ENCODE results near the gene SPEN. TPM values are rescaled to one million over a fixed set of nuclear protein-coding genes. Genes with fewer than 3 reads are reported as not detected.

The SPEN gene
- total and polyA plus RNA-seq, 2 of the 13 experiments (the other 11 are each of a cell fraction or from before 2014, with no cell fraction given): 4.8 to 14.0 TPM

DNA sequence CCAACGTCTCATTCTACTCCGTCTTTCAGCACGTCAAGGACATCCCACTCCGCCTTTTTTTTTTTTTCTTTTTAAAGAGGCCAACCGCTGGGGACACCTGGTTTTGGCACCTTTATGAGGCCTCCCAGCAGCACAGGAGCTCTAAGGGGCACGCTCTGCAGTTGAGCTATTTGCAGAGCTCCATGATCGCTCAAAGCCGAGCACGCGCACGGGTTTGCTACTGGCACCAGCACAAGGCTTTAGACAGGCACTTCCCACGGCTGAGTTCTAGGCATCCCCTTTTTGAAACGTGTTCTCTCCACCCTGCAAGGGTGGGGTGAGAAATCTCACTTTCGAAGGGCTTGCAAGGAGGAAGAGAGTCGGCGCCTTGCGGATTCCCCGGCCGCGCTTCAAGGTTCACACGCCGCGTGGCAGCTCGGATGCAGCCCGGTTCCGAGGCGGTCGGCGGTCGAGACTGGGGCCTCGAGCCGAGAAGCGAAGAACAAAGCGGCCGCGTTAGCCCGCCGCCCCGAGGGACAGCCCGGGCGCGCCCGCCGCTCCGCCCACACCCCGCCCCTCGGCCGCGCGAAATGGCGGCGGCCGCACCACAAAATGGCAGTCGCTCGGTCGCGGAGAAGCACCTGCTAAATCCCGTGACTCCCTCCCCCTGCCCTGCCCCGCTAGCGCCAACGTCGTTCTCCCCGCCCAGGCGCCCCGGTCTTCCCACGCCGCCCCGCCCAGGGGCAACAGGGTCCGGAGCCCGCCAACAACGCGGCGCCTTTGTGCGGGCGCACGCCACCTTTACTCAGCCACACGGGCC lies 12.9 kb upstream of the SPEN start (continued):
- TF ChIP-seq, protein P1, sequence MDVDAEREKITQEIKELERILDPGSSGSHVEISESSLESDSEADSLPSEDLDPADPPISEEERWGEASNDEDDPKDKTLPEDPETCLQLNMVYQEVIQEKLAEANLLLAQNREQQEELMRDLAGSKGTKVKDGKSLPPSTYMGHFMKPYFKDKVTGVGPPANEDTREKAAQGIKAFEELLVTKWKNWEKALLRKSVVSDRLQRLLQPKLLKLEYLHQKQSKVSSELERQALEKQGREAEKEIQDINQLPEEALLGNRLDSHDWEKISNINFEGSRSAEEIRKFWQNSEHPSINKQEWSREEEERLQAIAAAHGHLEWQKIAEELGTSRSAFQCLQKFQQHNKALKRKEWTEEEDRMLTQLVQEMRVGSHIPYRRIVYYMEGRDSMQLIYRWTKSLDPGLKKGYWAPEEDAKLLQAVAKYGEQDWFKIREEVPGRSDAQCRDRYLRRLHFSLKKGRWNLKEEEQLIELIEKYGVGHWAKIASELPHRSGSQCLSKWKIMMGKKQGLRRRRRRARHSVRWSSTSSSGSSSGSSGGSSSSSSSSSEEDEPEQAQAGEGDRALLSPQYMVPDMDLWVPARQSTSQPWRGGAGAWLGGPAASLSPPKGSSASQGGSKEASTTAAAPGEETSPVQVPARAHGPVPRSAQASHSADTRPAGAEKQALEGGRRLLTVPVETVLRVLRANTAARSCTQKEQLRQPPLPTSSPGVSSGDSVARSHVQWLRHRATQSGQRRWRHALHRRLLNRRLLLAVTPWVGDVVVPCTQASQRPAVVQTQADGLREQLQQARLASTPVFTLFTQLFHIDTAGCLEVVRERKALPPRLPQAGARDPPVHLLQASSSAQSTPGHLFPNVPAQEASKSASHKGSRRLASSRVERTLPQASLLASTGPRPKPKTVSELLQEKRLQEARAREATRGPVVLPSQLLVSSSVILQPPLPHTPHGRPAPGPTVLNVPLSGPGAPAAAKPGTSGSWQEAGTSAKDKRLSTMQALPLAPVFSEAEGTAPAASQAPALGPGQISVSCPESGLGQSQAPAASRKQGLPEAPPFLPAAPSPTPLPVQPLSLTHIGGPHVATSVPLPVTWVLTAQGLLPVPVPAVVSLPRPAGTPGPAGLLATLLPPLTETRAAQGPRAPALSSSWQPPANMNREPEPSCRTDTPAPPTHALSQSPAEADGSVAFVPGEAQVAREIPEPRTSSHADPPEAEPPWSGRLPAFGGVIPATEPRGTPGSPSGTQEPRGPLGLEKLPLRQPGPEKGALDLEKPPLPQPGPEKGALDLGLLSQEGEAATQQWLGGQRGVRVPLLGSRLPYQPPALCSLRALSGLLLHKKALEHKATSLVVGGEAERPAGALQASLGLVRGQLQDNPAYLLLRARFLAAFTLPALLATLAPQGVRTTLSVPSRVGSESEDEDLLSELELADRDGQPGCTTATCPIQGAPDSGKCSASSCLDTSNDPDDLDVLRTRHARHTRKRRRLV (CRISPR knock-in tag; IDR thresholded peaks at IDR 0.05): no peak
- TF ChIP-seq, protein P2, sequence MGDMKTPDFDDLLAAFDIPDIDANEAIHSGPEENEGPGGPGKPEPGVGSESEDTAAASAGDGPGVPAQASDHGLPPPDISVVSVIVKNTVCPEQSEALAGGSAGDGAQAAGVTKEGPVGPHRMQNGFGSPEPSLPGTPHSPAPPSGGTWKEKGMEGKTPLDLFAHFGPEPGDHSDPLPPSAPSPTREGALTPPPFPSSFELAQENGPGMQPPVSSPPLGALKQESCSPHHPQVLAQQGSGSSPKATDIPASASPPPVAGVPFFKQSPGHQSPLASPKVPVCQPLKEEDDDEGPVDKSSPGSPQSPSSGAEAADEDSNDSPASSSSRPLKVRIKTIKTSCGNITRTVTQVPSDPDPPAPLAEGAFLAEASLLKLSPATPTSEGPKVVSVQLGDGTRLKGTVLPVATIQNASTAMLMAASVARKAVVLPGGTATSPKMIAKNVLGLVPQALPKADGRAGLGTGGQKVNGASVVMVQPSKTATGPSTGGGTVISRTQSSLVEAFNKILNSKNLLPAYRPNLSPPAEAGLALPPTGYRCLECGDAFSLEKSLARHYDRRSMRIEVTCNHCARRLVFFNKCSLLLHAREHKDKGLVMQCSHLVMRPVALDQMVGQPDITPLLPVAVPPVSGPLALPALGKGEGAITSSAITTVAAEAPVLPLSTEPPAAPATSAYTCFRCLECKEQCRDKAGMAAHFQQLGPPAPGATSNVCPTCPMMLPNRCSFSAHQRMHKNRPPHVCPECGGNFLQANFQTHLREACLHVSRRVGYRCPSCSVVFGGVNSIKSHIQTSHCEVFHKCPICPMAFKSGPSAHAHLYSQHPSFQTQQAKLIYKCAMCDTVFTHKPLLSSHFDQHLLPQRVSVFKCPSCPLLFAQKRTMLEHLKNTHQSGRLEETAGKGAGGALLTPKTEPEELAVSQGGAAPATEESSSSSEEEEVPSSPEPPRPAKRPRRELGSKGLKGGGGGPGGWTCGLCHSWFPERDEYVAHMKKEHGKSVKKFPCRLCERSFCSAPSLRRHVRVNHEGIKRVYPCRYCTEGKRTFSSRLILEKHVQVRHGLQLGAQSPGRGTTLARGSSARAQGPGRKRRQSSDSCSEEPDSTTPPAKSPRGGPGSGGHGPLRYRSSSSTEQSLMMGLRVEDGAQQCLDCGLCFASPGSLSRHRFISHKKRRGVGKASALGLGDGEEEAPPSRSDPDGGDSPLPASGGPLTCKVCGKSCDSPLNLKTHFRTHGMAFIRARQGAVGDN (CRISPR knock-in tag; IDR thresholded peaks at IDR 0.05): peak; percentile 86
- no peak for TF ChIP-seq ZBTB8A (CRISPR knock-in tag; IDR thresholded peaks at IDR 0.05; ENCODE audit: borderline replicate concordance, low read depth)
- 0 out of 2 replicates have a peak, but pooled peaks have one; percentile 36 for TF ChIP-seq KMT2B (CRISPR knock-in tag; IDR thresholded peaks at IDR 0.05)
- TF ChIP-seq, protein P3, sequence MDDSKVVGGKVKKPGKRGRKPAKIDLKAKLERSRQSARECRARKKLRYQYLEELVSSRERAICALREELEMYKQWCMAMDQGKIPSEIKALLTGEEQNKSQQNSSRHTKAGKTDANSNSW (CRISPR knock-in tag; IDR thresholded peaks at IDR 0.05; ENCODE audit: borderline replicate concordance): peak; percentile 74; the same call in 1 of the 2 replicates
- no peak for TF ChIP-seq ZKSCAN8 (CRISPR knock-in tag; IDR thresholded peaks at IDR 0.05; ENCODE audit: borderline replicate concordance)
- peak; percentile 81 for TF ChIP-seq THAP11 (CRISPR knock-in tag; IDR thresholded peaks at IDR 0.05)
- TF ChIP-seq PHB2 (IDR thresholded peaks at IDR 0.05; ENCODE audit: partially characterized antibody): no peak
- TF ChIP-seq, protein P4, sequence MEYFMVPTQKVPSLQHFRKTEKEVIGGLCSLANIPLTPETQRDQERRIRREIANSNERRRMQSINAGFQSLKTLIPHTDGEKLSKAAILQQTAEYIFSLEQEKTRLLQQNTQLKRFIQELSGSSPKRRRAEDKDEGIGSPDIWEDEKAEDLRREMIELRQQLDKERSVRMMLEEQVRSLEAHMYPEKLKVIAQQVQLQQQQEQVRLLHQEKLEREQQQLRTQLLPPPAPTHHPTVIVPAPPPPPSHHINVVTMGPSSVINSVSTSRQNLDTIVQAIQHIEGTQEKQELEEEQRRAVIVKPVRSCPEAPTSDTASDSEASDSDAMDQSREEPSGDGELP (IDR thresholded peaks at IDR 0.05; ENCODE audit: borderline replicate concordance, low read depth): peak; percentile 30; the same call in 1 of the 2 replicates
- TF ChIP-seq ZNF746 (CRISPR knock-in tag; IDR thresholded peaks at IDR 0.05): no peak
- no peak for TF ChIP-seq CENPX (CRISPR knock-in tag; IDR thresholded peaks at IDR 0.05)
- TF ChIP-seq HNRNPK (IDR thresholded peaks at IDR 0.05; ENCODE audit: low read depth, low read length, poor library complexity, severe bottlenecking): peak; percentile 67
- TF ChIP-seq TBL1XR1 (IDR thresholded peaks at IDR 0.05; ENCODE audit: borderline replicate concordance, low read length, partially characterized antibody): no peak
- TF ChIP-seq SIX1 (CRISPR knock-in tag; IDR thresholded peaks at IDR 0.05; ENCODE audit: borderline replicate concordance): no peak
